Measurements from ENCODE around the gene IMMP2L.
A peak's percentile ranks its signal among the peaks of the same experiment; 100 is the strongest.

The IMMP2L gene

GRCh38 chr7:111199643-111200042 lies 362.6 kb downstream of the IMMP2L start:
- no peak for DNase-seq

GRCh38 chr7:111198255-111198654 lies 364.0 kb downstream of the IMMP2L start:
- DNase-seq, result peak; percentile 16

- no peak for DNase-seq
These were observed 365.6 kb downstream of the IMMP2L start for GRCh38 chr7:111196655-111197054.

- DNase-seq, result no peak
These were observed 369.5 kb downstream of the IMMP2L start for GRCh38 chr7:111192614-111193413.

- no peak for DNase-seq
These were observed 371.5 kb downstream of the IMMP2L start for GRCh38 chr7:111190804-111191203.

GRCh38 chr7:111184987-111185386 lies 377.3 kb downstream of the IMMP2L start:
- DNase-seq, result no peak

GRCh38 chr7:111183321-111183720 lies 379.0 kb downstream of the IMMP2L start:
- DNase-seq, result no peak

- peak; percentile 37 for DNase-seq
These were observed 382.0 kb downstream of the IMMP2L start for GRCh38 chr7:111180338-111180737.

GRCh38 chr7:111175908-111176441 lies 386.3 kb downstream of the IMMP2L start:
- DNase-seq, result no peak

GRCh38 chr7:111174510-111174909 lies 387.8 kb downstream of the IMMP2L start:
- DNase-seq, result no peak

- no peak for DNase-seq
These were observed 388.3 kb downstream of the IMMP2L start for GRCh38 chr7:111173990-111174389.

- no peak for DNase-seq
These were observed 388.8 kb downstream of the IMMP2L start for GRCh38 chr7:111173528-111173927.

- DNase-seq, result no peak
These were observed 389.6 kb downstream of the IMMP2L start for GRCh38 chr7:111172564-111173257.

- DNase-seq, result no peak
These were observed 394.1 kb downstream of the IMMP2L start for GRCh38 chr7:111168182-111168581.

GRCh38 chr7:111164442-111164841 lies 397.9 kb downstream of the IMMP2L start:
- DNase-seq, result no peak

GRCh38 chr7:111162692-111163091 lies 399.6 kb downstream of the IMMP2L start:
- DNase-seq, result no peak

GRCh38 chr7:111160297-111160696 lies 402.0 kb downstream of the IMMP2L start:
- no peak for DNase-seq

- no peak for DNase-seq
These were observed 402.9 kb downstream of the IMMP2L start for GRCh38 chr7:111159426-111159825.

- no peak for DNase-seq
These were observed 411.6 kb downstream of the IMMP2L start for GRCh38 chr7:111150709-111151108.

- DNase-seq, result no peak
These were observed 414.4 kb downstream of the IMMP2L start for GRCh38 chr7:111147708-111148533.

GRCh38 chr7:111146136-111146535 lies 416.2 kb downstream of the IMMP2L start:
- DNase-seq, result no peak

- no peak for DNase-seq
These were observed 416.8 kb downstream of the IMMP2L start for GRCh38 chr7:111145472-111145871.

Measured in suppressor macrophage treated with lipopolysaccharide for 4 hours (primary cell).